ENCODE measurements around the gene DPYSL3.

The DPYSL3 gene

GRCh38 chr5:147442224-147442623 lies 67.6 kb downstream of the DPYSL3 start:
- no peaks in the 10 kb centered on the region for H3K9me3 ChIP-seq (replicated peaks; ENCODE audit: insufficient read depth, low read length)
- H3K9me2 ChIP-seq (replicated peaks; ENCODE audit: insufficient read depth, low read length), result no peaks in the 10 kb centered on the region
- no peaks in the 10 kb centered on the region for H3F3A ChIP-seq (ENCODE audit: insufficient read depth, low read length)
- no peak for DNase-seq
- no peak overlapping the region for H3K4me2 ChIP-seq (ENCODE audit: low read depth, low read length)
- H3K27ac ChIP-seq (ENCODE audit: low read length), result no peak overlapping the region
- no peak overlapping the region for H2AFZ ChIP-seq (ENCODE audit: low read length)
- H3K9ac ChIP-seq (ENCODE audit: low read length), result no peak overlapping the region
- H3K79me2 ChIP-seq (ENCODE audit: low read length), result no peaks in the 10 kb centered on the region
- H3K36me3 ChIP-seq (replicated peaks; ENCODE audit: insufficient read depth, low read length), result no peaks in the 10 kb centered on the region
- H3K27me3 ChIP-seq (replicated peaks; ENCODE audit: insufficient read depth, low read length), result no peaks in the 10 kb centered on the region
- H3K4me3 ChIP-seq (ENCODE audit: low read length), result no peak overlapping the region
- H4K20me1 ChIP-seq (ENCODE audit: insufficient read depth, low read length), result no peaks in the 10 kb centered on the region
- no peaks in the 10 kb centered on the region for H3K4me1 ChIP-seq (ENCODE audit: low read length)
- no peak for TF ChIP-seq CTCF (IDR thresholded peaks at IDR 0.05; ENCODE audit: low read length)
- TF ChIP-seq EZH2phosphoT487 (IDR thresholded peaks at IDR 0.05; ENCODE audit: low read length), result no peak

- Histone ChIP-seq H3K27me3 (replicated peaks; ENCODE audit: insufficient read depth, low read length) (no peaks in the 10 kb centered on the region), H3K4me3 (ENCODE audit: low read length) (no peak overlapping the region), H4K20me1 (ENCODE audit: insufficient read depth, low read length) (no peaks in the 10 kb centered on the region), H3K4me1 (ENCODE audit: low read length) (no peaks in the 10 kb centered on the region), H3K9me2 (replicated peaks; ENCODE audit: insufficient read depth, low read length) (no peaks in the 10 kb centered on the region), H3K9me3 (replicated peaks; ENCODE audit: insufficient read depth, low read length) (no peaks in the 10 kb centered on the region), H3K4me2 (ENCODE audit: low read depth, low read length) (no peak overlapping the region), H3F3A (ENCODE audit: insufficient read depth, low read length) (no peaks in the 10 kb centered on the region), H3K27ac (ENCODE audit: low read length) (no peak overlapping the region), H2AFZ (ENCODE audit: low read length) (no peak overlapping the region), H3K36me3 (replicated peaks; ENCODE audit: insufficient read depth, low read length) (no peaks in the 10 kb centered on the region), H3K79me2 (ENCODE audit: low read length) (no peaks in the 10 kb centered on the region), H3K9ac (ENCODE audit: low read length) (no peak overlapping the region)
- DNase-seq, result no peak
- TF ChIP-seq EZH2 (optimal IDR thresholded peaks at IDR 0.05; ENCODE audit: low read depth, low read length) (no peak), CTCF (IDR thresholded peaks at IDR 0.05; ENCODE audit: low read length) (no peak), EZH2phosphoT487 (IDR thresholded peaks at IDR 0.05; ENCODE audit: low read length) (no peak)
Observed at GRCh38 chr5:147441191-147441695, 68.6 kb downstream of the DPYSL3 start.

GRCh38 chr5:147439254-147439653 lies 70.6 kb downstream of the DPYSL3 start:
- Histone ChIP-seq H3K36me3 (replicated peaks; ENCODE audit: insufficient read depth, low read length) (no peaks in the 10 kb centered on the region), H3K27me3 (replicated peaks; ENCODE audit: insufficient read depth, low read length) (no peaks in the 10 kb centered on the region), H3K4me3 (ENCODE audit: low read length) (no peak overlapping the region), H3K9ac (ENCODE audit: low read length) (no peak overlapping the region), H4K20me1 (ENCODE audit: insufficient read depth, low read length) (no peaks in the 10 kb centered on the region), H3K4me1 (ENCODE audit: low read length) (no peaks in the 10 kb centered on the region), H3K27ac (ENCODE audit: low read length) (no peak overlapping the region), H3K79me2 (ENCODE audit: low read length) (no peaks in the 10 kb centered on the region), H3K4me2 (ENCODE audit: low read depth, low read length) (no peak overlapping the region), H2AFZ (ENCODE audit: low read length) (no peak overlapping the region), H3K9me3 (replicated peaks; ENCODE audit: insufficient read depth, low read length) (no peaks in the 10 kb centered on the region), H3F3A (ENCODE audit: insufficient read depth, low read length) (no peaks in the 10 kb centered on the region), H3K9me2 (replicated peaks; ENCODE audit: insufficient read depth, low read length) (no peaks in the 10 kb centered on the region)
- TF ChIP-seq CTCF (IDR thresholded peaks at IDR 0.05; ENCODE audit: low read length), result no peak
- TF ChIP-seq EZH2 (optimal IDR thresholded peaks at IDR 0.05; ENCODE audit: low read depth, low read length), result no peak
- no peak for TF ChIP-seq EZH2phosphoT487 (IDR thresholded peaks at IDR 0.05; ENCODE audit: low read length)
- no peak for DNase-seq
